A549 treated with AZD2906 at 1 μM for 4 hours (cell line): ENCODE measurements around the gene MCF2L2. TPM values are rescaled to one million over a fixed set of nuclear protein-coding genes. Genes with fewer than 3 reads are reported as not detected.

ENCODE experiments used
- total RNA-seq: library from RNA; stranded (reverse); fragments of 200-300 nt; extraction: Qiagen RNA extraction; gene quantifications from 5 replicates; pipeline ENCODE4 v1.2.3, GENCODE V29; 2022

Gene MCF2L2
- total RNA-seq = 0.10 to 0.26 TPM (median 0.20 TPM) in 5 replicates

GRCh38 chr3:183428447-183429211 is at the start of gene MCF2L2:
Gene MCF2L2, minus strand, starts transcription at chr3:183428619. Its CDS starts 642 bp downstream, at chr3:183427977.

GRCh38 chr3:183252973-183253527 is 175.4 kb downstream of the MCF2L2 start, which contains the start of gene B3GNT5:
Gene B3GNT5, plus strand, starts transcription at chr3:183253253. Its CDS starts 16,546 bp downstream, at chr3:183269799.

Other genes with a start within 250 kb of the MCF2L2 start
- gene B3GNT5, start 175.4 kb downstream of the MCF2L2 start, total RNA-seq = 22.6 to 26.9 TPM (median 24.8 TPM) in 5 replicates
- gene KLHL6, start 127.1 kb upstream of the MCF2L2 start, total RNA-seq = 0.01 TPM in 1 of 5 replicates, not detected in the others
- gene KLHL24, start 207.0 kb upstream of the MCF2L2 start, total RNA-seq = 5.8 to 8.9 TPM (median 6.4 TPM) in 5 replicates